Esophagus (tissue), 2 donors: ENCODE measurements around the gene ADAMTS1. TPM values are rescaled to one million over a fixed set of nuclear protein-coding genes. Genes with fewer than 3 reads are reported as not detected.

Experiments
- H3K27ac ChIP-seq, 2 donors: one replicate each; pipeline ENCODE4 v1.5.1; 2013; ENCODE audit warnings: low read depth in 2 of 2, mild to moderate bottlenecking in 2 of 2, inconsistent platforms in 1 of 2, low read length in 1 of 2, moderate library complexity in 1 of 2
- H3K27me3 ChIP-seq, 2 donors: one replicate each; pipeline ENCODE4 v1.6.1; 2013; ENCODE audit warnings: low read length in 2 of 2, control low read depth in 1 of 2, mild to moderate bottlenecking in 1 of 2; ENCODE audit not compliant: insufficient read depth in 2 of 2, control insufficient read depth in 1 of 2
- H3K36me3 ChIP-seq, 2 donors: one replicate each; pipeline ENCODE4 v1.6.1; 2013; ENCODE audit warnings: low read length in 1 of 2; ENCODE audit not compliant: control insufficient read depth in 2 of 2, insufficient read depth in 2 of 2
- H3K4me1 ChIP-seq, 2 donors: one replicate each; pipeline ENCODE4 v1.6.1; 2013; ENCODE audit warnings: low read length in 1 of 2; ENCODE audit not compliant: control insufficient read depth in 2 of 2, insufficient read depth in 2 of 2
- H3K4me3 ChIP-seq, 2 donors: one replicate each; pipeline ENCODE4 v1.5.1; 2013; ENCODE audit warnings: low read length in 2 of 2, mild to moderate bottlenecking in 2 of 2, low read depth in 1 of 2, moderate library complexity in 1 of 2
- H3K9me3 ChIP-seq, 2 donors: one replicate each; pipeline ENCODE4 v1.6.1; 2013; ENCODE audit warnings: mild to moderate bottlenecking in 2 of 2, low read depth in 1 of 2, low read length in 1 of 2, moderate library complexity in 1 of 2; ENCODE audit not compliant: control insufficient read depth in 2 of 2, insufficient read depth in 1 of 2
- WGBS, 2 donors: extraction: QIAGEN DNeasy Blood & Tissue Kit; methylation state at CpG; one replicate each; pipeline ENCODE4 v1.1.7; 2013; 5-methylcytosine and 5-hydroxymethylcytosine counted together
- polyA plus RNA-seq, 2 donors: library from polyadenylated mRNA; stranded (reverse); fragments of 200-250 nt; gene quantifications; one replicate each; pipeline ENCODE4 v1.2.3, GENCODE V29; 2013
- donor health status: healthy with polysubstance abuse.
- donor health status: Bipolar disorder and iron deficiency.

ADAMTS1 gene
- polyA plus RNA-seq, 2 donors = 5.2 to 10.2 TPM

- H3K27me3 ChIP-seq = no peaks in the 10 kb centered on the region
- no peaks in the 10 kb centered on the region for H3K36me3 ChIP-seq
- WGBS, 2 donors = 81 to 82% methylated on average over 10 of the region's 10 CpGs
- H3K9me3 ChIP-seq = no peaks in the 10 kb centered on the region
- H3K27ac ChIP-seq = peak overlapping the region in 1 of 2 donors; percentile 41
- H3K4me1 ChIP-seq = no peaks in the 10 kb centered on the region
- H3K4me3 ChIP-seq = no peak overlapping the region
Measured at GRCh38 chr21:26795412-26795805, 49.8 kb downstream of the ADAMTS1 start.

- H3K9me3 ChIP-seq = no peaks in the 10 kb centered on the region
- H3K27me3 ChIP-seq = no peaks in the 10 kb centered on the region
- no peaks in the 10 kb centered on the region for H3K36me3 ChIP-seq
- H3K4me1 ChIP-seq = no peaks in the 10 kb centered on the region
- H3K27ac ChIP-seq = peak overlapping the region in 1 of 2 donors; percentile 4
- H3K4me3 ChIP-seq = no peak overlapping the region
- WGBS, 2 donors = 81% methylated on average over 5 of the region's 5 CpGs
Measured at GRCh38 chr21:26794597-26795411, 50.4 kb downstream of the ADAMTS1 start.

GRCh38 chr21:26790296-26790695, 54.9 kb downstream of the ADAMTS1 start:
- no peak overlapping the region for H3K4me3 ChIP-seq
- H3K9me3 ChIP-seq = no peaks in the 10 kb centered on the region
- H3K27me3 ChIP-seq = no peaks in the 10 kb centered on the region
- no peaks in the 10 kb centered on the region for H3K36me3 ChIP-seq
- no peak overlapping the region for H3K27ac ChIP-seq
- no peaks in the 10 kb centered on the region for H3K4me1 ChIP-seq

- H3K4me1 ChIP-seq = no peaks in the 10 kb centered on the region
- H3K27me3 ChIP-seq = no peaks in the 10 kb centered on the region
- H3K27ac ChIP-seq = no peak overlapping the region
- 66% methylated on average over 8 of the region's 8 CpGs for WGBS, 2 donors
- H3K4me3 ChIP-seq = no peak overlapping the region
- no peaks in the 10 kb centered on the region for H3K36me3 ChIP-seq
- H3K9me3 ChIP-seq = no peaks in the 10 kb centered on the region
Measured at GRCh38 chr21:26788790-26789189, 56.4 kb downstream of the ADAMTS1 start.

Other genes with a start within 250 kb of the ADAMTS1 start
- under 1 TPM; 0.41 to 0.60 TPM for gene ADAMTS5, start 121.7 kb upstream of the ADAMTS1 start, polyA plus RNA-seq